HT1080 (cell line): ENCODE data around the gene GABRR2. TPM values are rescaled to one million over a fixed set of nuclear protein-coding genes. Genes with fewer than 3 reads are reported as not detected.
"Not testable (repeated sequence)": the region's sequence is repeated elsewhere in the genome, so short reads cannot be mapped to it uniquely, and the experiment has no call there.

Experiments used
- DNase-seq: peaks from one replicate; pipeline ENCODE4 v3.0.0-alpha.2; 2015; ENCODE audit warnings: low read depth
- total RNA-seq: library from RNA; depleted of rRNA; stranded (reverse); fragments of >200 nt; shearing (Covaris generic); gene quantifications from 2 replicates; pipeline ENCODE4 v1.2.3, GENCODE V29; 2014

GABRR2 gene
- total RNA-seq, 1 experiment from 2014 or later, result not detected

- no peak for DNase-seq
Observed at GRCh38 chr6:89260832-89261231, 54.3 kb downstream of the GABRR2 start.

- no peak for DNase-seq
Observed at GRCh38 chr6:89260310-89260709, 54.8 kb downstream of the GABRR2 start.

- no peak for DNase-seq
Observed at GRCh38 chr6:89258912-89259311, 56.2 kb downstream of the GABRR2 start.

GRCh38 chr6:89257781-89258180 lies 57.3 kb downstream of the GABRR2 start:
- no peak for DNase-seq

- DNase-seq, result no peak
Observed at GRCh38 chr6:89257346-89257745, 57.8 kb downstream of the GABRR2 start.

- DNase-seq, result no peak
Observed at GRCh38 chr6:89255417-89255816, 59.7 kb downstream of the GABRR2 start.

- peak; percentile 2 for DNase-seq
Observed at GRCh38 chr6:89254569-89254968, 60.5 kb downstream of the GABRR2 start.

- no peak for DNase-seq
Observed at GRCh38 chr6:89252907-89253306, 62.2 kb downstream of the GABRR2 start.

- DNase-seq, result no peak
Observed at GRCh38 chr6:89251976-89252375, 63.1 kb downstream of the GABRR2 start.

GRCh38 chr6:89251170-89251569 lies 63.9 kb downstream of the GABRR2 start:
- peak; percentile 21 for DNase-seq

- DNase-seq, result no peak
Observed at GRCh38 chr6:89250239-89250638, 64.9 kb downstream of the GABRR2 start.

- DNase-seq, result no peak
Observed at GRCh38 chr6:89244241-89244985, 70.7 kb downstream of the GABRR2 start.

- DNase-seq, result no peak
Observed at GRCh38 chr6:89243331-89243629, 71.8 kb downstream of the GABRR2 start.

- DNase-seq, result peak; percentile 25
Observed at GRCh38 chr6:89242574-89243330, 72.3 kb downstream of the GABRR2 start.

- DNase-seq, result peak; percentile 31
Observed at GRCh38 chr6:89239338-89239737, 75.8 kb downstream of the GABRR2 start.

GRCh38 chr6:89237158-89237557 lies 77.9 kb downstream of the GABRR2 start:
- no peak for DNase-seq

- not testable (repeated sequence) for DNase-seq
Observed at GRCh38 chr6:89233605-89234004, 81.5 kb downstream of the GABRR2 start.

GRCh38 chr6:89222712-89223039 lies 92.4 kb downstream of the GABRR2 start:
- no peak for DNase-seq

GRCh38 chr6:89221971-89222711 lies 93.0 kb downstream of the GABRR2 start:
- DNase-seq, result no peak

GRCh38 chr6:89221129-89221528 lies 94.0 kb downstream of the GABRR2 start:
- DNase-seq, result no peak

- no peak for DNase-seq
Observed at GRCh38 chr6:89217299-89217910, 97.7 kb downstream of the GABRR2 start, which contains the start of gene GABRR1. TSS of gene GABRR1 (minus strand) at chr6:89217358. CDS start at chr6:89217322, 36 bp downstream.

GRCh38 chr6:89216411-89216810 lies 98.7 kb downstream of the GABRR2 start:
- DNase-seq, result no peak
